ENCODE measurements around the gene RPTOR.

- no peak for TF ChIP-seq CTCF (IDR thresholded peaks at IDR 0.05; ENCODE audit: insufficient read depth, low read length)
- TF ChIP-seq, protein P1, sequence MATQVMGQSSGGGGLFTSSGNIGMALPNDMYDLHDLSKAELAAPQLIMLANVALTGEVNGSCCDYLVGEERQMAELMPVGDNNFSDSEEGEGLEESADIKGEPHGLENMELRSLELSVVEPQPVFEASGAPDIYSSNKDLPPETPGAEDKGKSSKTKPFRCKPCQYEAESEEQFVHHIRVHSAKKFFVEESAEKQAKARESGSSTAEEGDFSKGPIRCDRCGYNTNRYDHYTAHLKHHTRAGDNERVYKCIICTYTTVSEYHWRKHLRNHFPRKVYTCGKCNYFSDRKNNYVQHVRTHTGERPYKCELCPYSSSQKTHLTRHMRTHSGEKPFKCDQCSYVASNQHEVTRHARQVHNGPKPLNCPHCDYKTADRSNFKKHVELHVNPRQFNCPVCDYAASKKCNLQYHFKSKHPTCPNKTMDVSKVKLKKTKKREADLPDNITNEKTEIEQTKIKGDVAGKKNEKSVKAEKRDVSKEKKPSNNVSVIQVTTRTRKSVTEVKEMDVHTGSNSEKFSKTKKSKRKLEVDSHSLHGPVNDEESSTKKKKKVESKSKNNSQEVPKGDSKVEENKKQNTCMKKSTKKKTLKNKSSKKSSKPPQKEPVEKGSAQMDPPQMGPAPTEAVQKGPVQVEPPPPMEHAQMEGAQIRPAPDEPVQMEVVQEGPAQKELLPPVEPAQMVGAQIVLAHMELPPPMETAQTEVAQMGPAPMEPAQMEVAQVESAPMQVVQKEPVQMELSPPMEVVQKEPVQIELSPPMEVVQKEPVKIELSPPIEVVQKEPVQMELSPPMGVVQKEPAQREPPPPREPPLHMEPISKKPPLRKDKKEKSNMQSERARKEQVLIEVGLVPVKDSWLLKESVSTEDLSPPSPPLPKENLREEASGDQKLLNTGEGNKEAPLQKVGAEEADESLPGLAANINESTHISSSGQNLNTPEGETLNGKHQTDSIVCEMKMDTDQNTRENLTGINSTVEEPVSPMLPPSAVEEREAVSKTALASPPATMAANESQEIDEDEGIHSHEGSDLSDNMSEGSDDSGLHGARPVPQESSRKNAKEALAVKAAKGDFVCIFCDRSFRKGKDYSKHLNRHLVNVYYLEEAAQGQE (IDR thresholded peaks at IDR 0.05; ENCODE audit: insufficient replicate concordance, low read depth), result no peak
- TF ChIP-seq POLR2AphosphoS5 (IDR thresholded peaks at IDR 0.05; ENCODE audit: low read depth), result no peak
Measured at GRCh38 chr17:80952291-80952690, 407.7 kb downstream of the RPTOR start.
